Measurements from ENCODE around the gene BMP7.

DNA sequence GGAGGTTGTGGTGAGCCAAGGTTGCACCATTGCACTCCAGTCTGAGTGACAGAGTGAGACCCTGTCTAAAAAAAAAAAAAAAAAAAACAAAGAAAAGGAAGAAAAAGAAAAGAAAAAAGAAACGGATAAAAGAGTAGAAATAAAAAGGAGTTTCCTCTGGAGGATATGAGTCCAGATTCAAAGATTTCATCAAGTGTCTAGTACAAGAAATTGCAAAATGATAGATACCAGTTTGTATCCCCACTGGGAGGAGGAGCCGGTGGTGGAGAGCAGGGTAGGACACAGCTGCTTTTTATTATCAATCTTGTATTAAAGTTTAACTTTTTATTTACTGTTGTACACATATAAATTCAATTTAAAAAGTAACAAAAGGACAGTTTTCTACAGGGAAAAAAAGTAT lies 113.9 kb downstream of the BMP7 start:
- TF ChIP-seq, protein P1, sequence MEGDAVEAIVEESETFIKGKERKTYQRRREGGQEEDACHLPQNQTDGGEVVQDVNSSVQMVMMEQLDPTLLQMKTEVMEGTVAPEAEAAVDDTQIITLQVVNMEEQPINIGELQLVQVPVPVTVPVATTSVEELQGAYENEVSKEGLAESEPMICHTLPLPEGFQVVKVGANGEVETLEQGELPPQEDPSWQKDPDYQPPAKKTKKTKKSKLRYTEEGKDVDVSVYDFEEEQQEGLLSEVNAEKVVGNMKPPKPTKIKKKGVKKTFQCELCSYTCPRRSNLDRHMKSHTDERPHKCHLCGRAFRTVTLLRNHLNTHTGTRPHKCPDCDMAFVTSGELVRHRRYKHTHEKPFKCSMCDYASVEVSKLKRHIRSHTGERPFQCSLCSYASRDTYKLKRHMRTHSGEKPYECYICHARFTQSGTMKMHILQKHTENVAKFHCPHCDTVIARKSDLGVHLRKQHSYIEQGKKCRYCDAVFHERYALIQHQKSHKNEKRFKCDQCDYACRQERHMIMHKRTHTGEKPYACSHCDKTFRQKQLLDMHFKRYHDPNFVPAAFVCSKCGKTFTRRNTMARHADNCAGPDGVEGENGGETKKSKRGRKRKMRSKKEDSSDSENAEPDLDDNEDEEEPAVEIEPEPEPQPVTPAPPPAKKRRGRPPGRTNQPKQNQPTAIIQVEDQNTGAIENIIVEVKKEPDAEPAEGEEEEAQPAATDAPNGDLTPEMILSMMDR (IDR thresholded peaks at IDR 0.05) = no peak
- TF ChIP-seq POLR2A (IDR thresholded peaks at IDR 0.05) = no peak

All from thyroid gland (tissue), 4 donors.